H1 (cell line): Measurements from ENCODE around the gene STRN. TPM values are rescaled to one million over a fixed set of nuclear protein-coding genes. Genes with fewer than 3 reads are reported as not detected.
"Not testable (repeated sequence)": the region's sequence is repeated elsewhere in the genome, so short reads cannot be mapped to it uniquely, and the experiment has no call there.

ENCODE experiments used
- CTCF ChIA-PET: fragments of 300-600 bp; sonication (Branson Sonifier 250); formaldehyde crosslinking; loops from one replicate; lab custom pipeline; 2021; ENCODE audit not compliant: partially characterized antibody; lab: Charles Lee
- POLR2A ChIA-PET: fragments of 300-600 bp; sonication (Branson Sonifier 250); formaldehyde crosslinking; loops from one replicate; lab custom pipeline; 2021; ENCODE audit warnings: inconsistent platforms; ENCODE audit not compliant: partially characterized antibody; lab: Charles Lee
- DNase-seq, 2 experiments: peaks; one replicate each; pipeline versions ENCODE4 v3.0.0 to v3.0.0-alpha.2; 2010 to 2022; ENCODE audit warnings: low spot score in 2 of 2, low read depth in 1 of 2, mixed read lengths in 1 of 2
- FAIRE-seq: peaks from 2 replicates; lab custom pipeline; 2011; peaks lifted over from hg19 to GRCh38; lab: Jason Lieb, UNC
- H2AFZ ChIP-seq: 2 replicates; pipeline ENCODE4 v1.8.1; 2012; ENCODE audit warnings: low read length, inconsistent platforms
- H2AK5ac ChIP-seq: 2 replicates; pipeline ENCODE4 v1.6.1; 2013; ENCODE audit warnings: low read depth, low read length
- H2BK120ac ChIP-seq: replicated peaks from 2 replicates; pipeline ENCODE3; 2013; ENCODE audit warnings: low read depth, low read length, inconsistent platforms
- H2BK12ac ChIP-seq: 2 replicates; pipeline ENCODE4 v1.6.1; 2013; ENCODE audit warnings: low read depth, low read length
- H2BK15ac ChIP-seq: 2 replicates; pipeline ENCODE4 v1.6.1; 2013; ENCODE audit warnings: low read length
- H2BK20ac ChIP-seq: 2 replicates; pipeline ENCODE4 v1.6.1; 2013; ENCODE audit warnings: low read length
- H2BK5ac ChIP-seq: 2 replicates; pipeline ENCODE4 v1.6.1; 2013; ENCODE audit warnings: low read depth, low read length
- H3K14ac ChIP-seq: 2 replicates; pipeline ENCODE4 v1.6.1; 2013; ENCODE audit warnings: inconsistent platforms; ENCODE audit not compliant: insufficient read length
- H3K18ac ChIP-seq: 2 replicates; pipeline ENCODE4 v1.6.1; 2013; ENCODE audit warnings: low read length; ENCODE audit errors: extremely low read depth
- H3K23ac ChIP-seq: 2 replicates; pipeline ENCODE4 v1.6.1; 2013; ENCODE audit warnings: inconsistent platforms; ENCODE audit not compliant: insufficient read length
- H3K23me2 ChIP-seq: 2 replicates; pipeline ENCODE4 v1.6.1; 2013; ENCODE audit warnings: low read depth, low read length
- H3K27ac ChIP-seq: 2 replicates; pipeline ENCODE4 v1.6.1; 2011; ENCODE audit warnings: low read depth, low read length, inconsistent platforms
- H3K27me3 ChIP-seq, 4 experiments: replicated peaks in 1 of 4; 1 replicate in 1 of 4; 2 replicates in 3 of 4; pipeline versions ENCODE4 v1.6.1 to v1.8.1; 2011 to 2013; ENCODE audit warnings: low read length in 3 of 4, mild to moderate bottlenecking in 3 of 4, inconsistent platforms in 2 of 4, mixed read lengths in 2 of 4, moderate library complexity in 1 of 4; ENCODE audit not compliant: control insufficient read depth in 3 of 4, insufficient read depth in 3 of 4; ENCODE audit errors: extremely low read depth in 1 of 4
- H3K36me3 ChIP-seq, 4 experiments: 2 replicates each; pipeline versions ENCODE4 v1.6.1 to v1.8.1; 2011 to 2013; ENCODE audit warnings: mild to moderate bottlenecking in 4 of 4, low read length in 3 of 4, moderate library complexity in 2 of 4, control low read depth in 1 of 4, inconsistent platforms in 1 of 4; ENCODE audit not compliant: insufficient read depth in 4 of 4, control insufficient read depth in 2 of 4
- H3K4ac ChIP-seq: replicated peaks from 2 replicates; pipeline ENCODE3; 2013; ENCODE audit warnings: low read length, low read depth, mixed read lengths, inconsistent platforms; ENCODE audit not compliant: insufficient read length
- H3K4me1 ChIP-seq, 4 experiments: replicated peaks in 1 of 4; 1 replicate in 1 of 4; 2 replicates in 3 of 4; pipeline versions ENCODE4 v1.6.1 to v1.8.1; 2011 to 2013; ENCODE audit warnings: low read length in 3 of 4, inconsistent platforms in 2 of 4, mixed read lengths in 1 of 4; ENCODE audit not compliant: insufficient read depth in 4 of 4, control insufficient read depth in 3 of 4
- H3K4me2 ChIP-seq, 2 experiments: 2 replicates each; pipeline versions ENCODE4 v1.6.1 to v1.8.1; 2011 to 2013; ENCODE audit warnings: low read depth in 2 of 2, low read length in 2 of 2, control low read depth in 1 of 2, inconsistent platforms in 1 of 2, mild to moderate bottlenecking in 1 of 2; ENCODE audit not compliant: insufficient read depth in 1 of 2
- H3K4me3 ChIP-seq, 4 experiments: fragments of 200-600, 300-600 bp in 1 of 4; sonication (generic), shearing (Covaris generic), sonication (Bioruptor Twin) in 1 of 4; 2 replicates each; pipeline versions ENCODE4 v1.5.1 to v1.8.1; 2011 to 2016; ENCODE audit warnings: low read length in 4 of 4, low read depth in 3 of 4, control low read depth in 2 of 4, inconsistent platforms in 2 of 4, mild to moderate bottlenecking in 2 of 4, mixed read lengths in 1 of 4, moderate library complexity in 1 of 4; ENCODE audit not compliant: insufficient read depth in 2 of 4; ENCODE audit errors: extremely low read depth in 1 of 4
- H3K56ac ChIP-seq: replicated peaks from 2 replicates; pipeline ENCODE3; 2013; ENCODE audit warnings: low read depth, mild to moderate bottlenecking, mixed read lengths, low read length, inconsistent platforms; ENCODE audit not compliant: insufficient read length
- H3K79me1 ChIP-seq: 2 replicates; pipeline ENCODE4 v1.6.1; 2013; ENCODE audit warnings: low read depth, low read length, control low read depth
- H3K79me2 ChIP-seq, 2 experiments: 2 replicates each; pipeline versions ENCODE4 v1.6.1 to v1.8.1; 2012 to 2013; ENCODE audit warnings: low read length in 2 of 2, mild to moderate bottlenecking in 2 of 2, inconsistent platforms in 1 of 2; ENCODE audit not compliant: insufficient read depth in 2 of 2, control insufficient read depth in 1 of 2
- H3K9ac ChIP-seq, 4 experiments: replicated peaks in 1 of 4; 1 replicate in 1 of 4; 2 replicates in 3 of 4; pipeline versions ENCODE4 v1.6.1 to v1.8.1; 2011 to 2013; ENCODE audit warnings: low read depth in 3 of 4, low read length in 3 of 4, control low read depth in 2 of 4, mild to moderate bottlenecking in 2 of 4, moderate library complexity in 2 of 4, inconsistent platforms in 1 of 4; ENCODE audit errors: extremely low read depth in 1 of 4
- H3K9me3 ChIP-seq, 2 experiments: 2 replicates each; pipeline versions ENCODE4 v1.6.1 to v1.8.1; 2012 to 2013; ENCODE audit warnings: mild to moderate bottlenecking in 2 of 2, moderate library complexity in 2 of 2, control low read depth in 1 of 2, inconsistent platforms in 1 of 2, low read depth in 1 of 2, low read length in 1 of 2, mixed read lengths in 1 of 2; ENCODE audit not compliant: insufficient read depth in 2 of 2
- H4K20me1 ChIP-seq, 2 experiments: replicated peaks in 1 of 2; 2 replicates each; pipeline versions ENCODE3 to v1.8.1; 2011 to 2013; ENCODE audit warnings: inconsistent platforms in 2 of 2, low read length in 2 of 2, mild to moderate bottlenecking in 1 of 2; ENCODE audit not compliant: insufficient read depth in 2 of 2, control insufficient read depth in 1 of 2
- H4K5ac ChIP-seq: 2 replicates; pipeline ENCODE4 v1.6.1; 2013; ENCODE audit warnings: low read length, low read depth, mixed read lengths, inconsistent platforms; ENCODE audit not compliant: insufficient read length
- H4K8ac ChIP-seq: 2 replicates; pipeline ENCODE4 v1.8.0; 2013; ENCODE audit warnings: mild to moderate bottlenecking, moderate library complexity, low read length, inconsistent platforms; ENCODE audit not compliant: insufficient read depth; ENCODE audit errors: extremely low read depth
- H4K91ac ChIP-seq: replicated peaks from 2 replicates; pipeline ENCODE3; 2013; ENCODE audit warnings: low read length, mixed read lengths, inconsistent platforms; ENCODE audit not compliant: insufficient read length
- whole genome bisulfite sequencing, 2 experiments: shearing (Covaris generic) in 1 of 2; methylation state at CpG; one replicate each; pipeline versions ENCODE4 v1.1.6 to v1.1.7; 2013 to 2015; ENCODE audit warnings: low lambda C conversion rate in 2 of 2, mixed read lengths in 2 of 2, inconsistent platforms in 1 of 2, low coverage in 1 of 2, missing lambda C conversion rate in 1 of 2; ENCODE audit not compliant: insufficient replicate concordance in 2 of 2, insufficient coverage in 1 of 2, insufficient read length in 1 of 2; ENCODE audit errors: extremely low coverage in 1 of 2, missing lambda C conversion rate in 1 of 2; 5-methylcytosine and 5-hydroxymethylcytosine counted together
- polyA plus RNA-seq, 7 experiments: library from polyadenylated mRNA; depleted of rRNA in 3 of 7; stranded (reverse) in 5 of 7; unstranded in 2 of 7; fragments of >200 nt in 5 of 7; fragments of 200-250 nt in 2 of 7; gene quantifications; 1 replicate in 5 of 7; 2 replicates in 1 of 7; 4 replicates in 1 of 7; pipeline versions ENCODE4 v1.2.1 to v1.2.3, GENCODE V29; 2011 to 2013; ENCODE audit warnings: missing spikeins in 2 of 7, mixed read lengths in 2 of 7
- total RNA-seq: library from RNA; stranded (reverse); fragmentation: NEBNext Ultra II Directional; extraction: Animal tissue kit (Norgen Biotek cat#: 25700); gene quantifications from 2 replicates; pipeline ENCODE4 v1.2.1, GENCODE V29; 2021

Gene STRN
- total and polyA plus RNA-seq, 2 of the 8 experiments (the other 6 are each of a cell fraction or from before 2014, with no cell fraction given): 8.3 to 47.0 TPM

- FAIRE-seq, DNase-seq, H3K4me1 ChIP-seq, H3K23me2 ChIP-seq, H2BK15ac ChIP-seq, H4K5ac ChIP-seq, H2AFZ ChIP-seq, H2BK120ac ChIP-seq, H4K20me1 ChIP-seq, H3K4me3 ChIP-seq, H3K14ac ChIP-seq, H4K91ac ChIP-seq, H3K23ac ChIP-seq, H3K4ac ChIP-seq, H3K9me3 ChIP-seq, H3K4me2 ChIP-seq, H2AK5ac ChIP-seq, H2BK5ac ChIP-seq, H3K56ac ChIP-seq, H3K27me3 ChIP-seq, H3K27ac ChIP-seq, POLR2A ChIA-PET, H3K36me3 ChIP-seq, H2BK20ac ChIP-seq, H3K79me1 ChIP-seq, H3K79me2 ChIP-seq, H3K18ac ChIP-seq, H2BK12ac ChIP-seq, H3K9ac ChIP-seq, H4K8ac ChIP-seq: not testable (repeated sequence)
- CTCF ChIA-PET: interaction anchor here (0.8 to 1.4 kb wide), 2 partner anchors 193 to 364 kb away, joined by 3 to 5 read pairs; no protein-coding TSS in a partner anchor
- WGBS, 2 experiments: 93% methylated on average over 3 of the region's 3 CpGs; no CpG with 5 or more reads in 1 of the 2 experiments
Observed at GRCh38 chr2:36979007-36979406, 12.7 kb upstream of the STRN start.
